GM12878 (cell line): ENCODE measurements around the gene SPNS1. TPM values are rescaled to one million over a fixed set of nuclear protein-coding genes. Genes with fewer than 3 reads are reported as not detected.

ENCODE experiments used
- GABPA ChIP-seq: IDR thresholded peaks from 2 replicates; pipeline ENCODE4 v1.6.1; 2014; ENCODE audit warnings: antibody characterized with exemption, low read depth, mild to moderate bottlenecking, inconsistent platforms
- NKRF ChIP-seq: fragments of 450-650 bp; conservative IDR thresholded peaks from 2 replicates; pipeline ENCODE4 v1.6.1; 2017; ENCODE audit warnings: mild to moderate bottlenecking, moderate library complexity
- NR2C2 ChIP-seq: IDR thresholded peaks from 2 replicates; pipeline ENCODE4 v1.6.1; 2011; ENCODE audit warnings: borderline replicate concordance, low read depth; ENCODE audit not compliant: control insufficient read depth, insufficient read length
- NR2F1 ChIP-seq: fragments of 450-650 bp; conservative IDR thresholded peaks from 2 replicates; pipeline ENCODE4 v1.6.1; 2017; ENCODE audit warnings: mild to moderate bottlenecking
- RAD51 ChIP-seq: fragments of 450-650 bp; IDR thresholded peaks from 2 replicates; pipeline ENCODE4 v1.6.1; 2016; ENCODE audit warnings: moderate library complexity, mild to moderate bottlenecking, inconsistent platforms
- RELB ChIP-seq: fragments of 450-650 bp; IDR thresholded peaks from 2 replicates; pipeline ENCODE4 v1.6.1; 2017; ENCODE audit warnings: low read depth, mild to moderate bottlenecking, moderate library complexity
- RUNX3 ChIP-seq: IDR thresholded peaks from 2 replicates; pipeline ENCODE4 v1.6.1; 2012; ENCODE audit warnings: low read length, inconsistent platforms
- SREBF1 ChIP-seq: IDR thresholded peaks from 2 replicates; pipeline ENCODE4 v1.6.1; 2012; ENCODE audit warnings: mild to moderate bottlenecking, low read length
- STAT1 ChIP-seq: fragments of 450-650 bp; conservative IDR thresholded peaks from 2 replicates; pipeline ENCODE4 v1.6.1; 2014; ENCODE audit warnings: antibody characterized with exemption, mild to moderate bottlenecking
- TCF3 ChIP-seq: IDR thresholded peaks from 2 replicates; pipeline ENCODE4 v1.6.1; 2012; ENCODE audit warnings: low read depth, mild to moderate bottlenecking, low read length, borderline replicate concordance; ENCODE audit not compliant: insufficient read depth
- WRNIP1 ChIP-seq: IDR thresholded peaks from 2 replicates; pipeline ENCODE4 v1.6.1; 2011; ENCODE audit warnings: low read depth, low read length, improper control_type of control experiment, borderline replicate concordance
- ZBTB33 ChIP-seq: fragments of 450-650 bp; IDR thresholded peaks from 2 replicates; pipeline ENCODE4 v1.6.1; 2017; ENCODE audit warnings: mild to moderate bottlenecking
- ZNF217 ChIP-seq: fragments of 450-650 bp; IDR thresholded peaks from 2 replicates; pipeline ENCODE4 v1.6.1; 2017; ENCODE audit warnings: antibody characterized with exemption, mild to moderate bottlenecking
- ZNF384 ChIP-seq: IDR thresholded peaks from 2 replicates; pipeline ENCODE4 v1.6.1; 2012; ENCODE audit warnings: low read depth, mild to moderate bottlenecking, low read length, improper control_type of control experiment, borderline replicate concordance
- ZNF592 ChIP-seq: fragments of 450-650 bp; IDR thresholded peaks from 2 replicates; pipeline ENCODE4 v1.6.1; 2017; ENCODE audit warnings: mild to moderate bottlenecking, moderate library complexity
- ZSCAN29 ChIP-seq: fragments of 450-650 bp; IDR thresholded peaks from 2 replicates; pipeline ENCODE4 v1.6.1; 2017; ENCODE audit warnings: mild to moderate bottlenecking, moderate library complexity
- polyA plus RNA-seq, 11 experiments: library from polyadenylated mRNA; depleted of rRNA in 4 of 11; unstranded in 6 of 11; stranded (reverse) in 5 of 11; fragments of >200 nt; fragmentation: Nextera tagmentation in 4 of 11; fragmentation: Illumina TruSeq in 1 of 11; extraction: Ambion mirVana in 4 of 11; extraction: Trizol in 1 of 11; gene quantifications; 1 replicate in 1 of 11; 2 replicates in 10 of 11; pipeline versions ENCODE4 v1.2.1 to v1.2.3, GENCODE V29; 2011 to 2016; ENCODE audit warnings: inconsistent platforms in 2 of 11, missing spikeins in 2 of 11, low read depth in 1 of 11
- total RNA-seq, 4 experiments: library from RNA; depleted of rRNA in 3 of 4; stranded (reverse); fragments of >200 nt in 3 of 4; fragmentation: Illumina TruSeq in 1 of 4; extraction: Trizol in 1 of 4; gene quantifications; 2 replicates each; pipeline versions ENCODE4 v1.2.1 to v1.2.3, GENCODE V29; 2013 to 2021
- TF ChIP-seq, protein P1 (sequence below): fragments of 450-650 bp; IDR thresholded peaks from 2 replicates; pipeline ENCODE4 v1.6.1; 2016; ENCODE audit warnings: mild to moderate bottlenecking
- TF ChIP-seq, protein P2 (sequence below): fragments of 450-650 bp; IDR thresholded peaks from 2 replicates; pipeline ENCODE4 v1.6.1; 2017; ENCODE audit warnings: mild to moderate bottlenecking, low read depth, inconsistent platforms; ENCODE audit not compliant: poor library complexity, severe bottlenecking

SPNS1 gene
- total and polyA plus RNA-seq, 10 of the 15 experiments (the other 5 are each of a cell fraction or from before 2014, with no cell fraction given): 0.16 to 37.6 (median 12.0) TPM

DNA sequence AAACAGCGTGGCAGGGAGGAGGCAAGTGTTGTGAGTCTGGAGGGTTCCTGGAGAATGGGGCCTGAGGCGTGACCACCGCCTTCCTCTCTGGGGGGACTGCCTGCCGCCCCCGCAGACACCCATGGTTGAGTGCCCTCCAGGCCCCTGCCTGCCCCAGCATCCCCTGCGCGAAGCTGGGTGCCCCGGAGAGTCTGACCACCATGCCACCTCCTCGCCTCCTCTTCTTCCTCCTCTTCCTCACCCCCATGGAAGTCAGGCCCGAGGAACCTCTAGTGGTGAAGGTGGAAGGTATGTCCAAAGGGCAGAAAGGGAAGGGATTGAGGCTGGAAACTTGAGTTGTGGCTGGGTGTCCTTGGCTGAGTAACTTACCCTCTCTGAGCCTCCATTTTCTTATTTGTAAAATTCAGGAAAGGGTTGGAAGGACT, 42.8 kb upstream of the SPNS1 start, which contains the start of gene CD19 (continued):
- TF ChIP-seq ZNF592 (no peak), SREBF1 (no peak), STAT1 (no peak), RELB (peak; percentile 30; the same call in 1 of the 2 replicates), ZNF217 (peak; percentile 81), ZBTB33 (no peak), RAD51 (no peak), NKRF (no peak), NR2C2 (no peak), ZNF384 (no peak), ZSCAN29 (no peak), NR2F1 (peak; percentile 71), GABPA (no peak), RUNX3 (peak; percentile 66), WRNIP1 (no peak), TCF3 (no peak)
- TF ChIP-seq, protein P1, sequence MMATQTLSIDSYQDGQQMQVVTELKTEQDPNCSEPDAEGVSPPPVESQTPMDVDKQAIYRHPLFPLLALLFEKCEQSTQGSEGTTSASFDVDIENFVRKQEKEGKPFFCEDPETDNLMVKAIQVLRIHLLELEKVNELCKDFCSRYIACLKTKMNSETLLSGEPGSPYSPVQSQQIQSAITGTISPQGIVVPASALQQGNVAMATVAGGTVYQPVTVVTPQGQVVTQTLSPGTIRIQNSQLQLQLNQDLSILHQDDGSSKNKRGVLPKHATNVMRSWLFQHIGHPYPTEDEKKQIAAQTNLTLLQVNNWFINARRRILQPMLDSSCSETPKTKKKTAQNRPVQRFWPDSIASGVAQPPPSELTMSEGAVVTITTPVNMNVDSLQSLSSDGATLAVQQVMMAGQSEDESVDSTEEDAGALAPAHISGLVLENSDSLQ: no peak
- TF ChIP-seq, protein P2, sequence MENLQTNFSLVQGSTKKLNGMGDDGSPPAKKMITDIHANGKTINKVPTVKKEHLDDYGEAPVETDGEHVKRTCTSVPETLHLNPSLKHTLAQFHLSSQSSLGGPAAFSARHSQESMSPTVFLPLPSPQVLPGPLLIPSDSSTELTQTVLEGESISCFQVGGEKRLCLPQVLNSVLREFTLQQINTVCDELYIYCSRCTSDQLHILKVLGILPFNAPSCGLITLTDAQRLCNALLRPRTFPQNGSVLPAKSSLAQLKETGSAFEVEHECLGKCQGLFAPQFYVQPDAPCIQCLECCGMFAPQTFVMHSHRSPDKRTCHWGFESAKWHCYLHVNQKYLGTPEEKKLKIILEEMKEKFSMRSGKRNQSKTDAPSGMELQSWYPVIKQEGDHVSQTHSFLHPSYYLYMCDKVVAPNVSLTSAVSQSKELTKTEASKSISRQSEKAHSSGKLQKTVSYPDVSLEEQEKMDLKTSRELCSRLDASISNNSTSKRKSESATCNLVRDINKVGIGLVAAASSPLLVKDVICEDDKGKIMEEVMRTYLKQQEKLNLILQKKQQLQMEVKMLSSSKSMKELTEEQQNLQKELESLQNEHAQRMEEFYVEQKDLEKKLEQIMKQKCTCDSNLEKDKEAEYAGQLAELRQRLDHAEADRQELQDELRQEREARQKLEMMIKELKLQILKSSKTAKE: peak; percentile 45
